NCI-H1436 (cell line): ENCODE data around the gene GGA1.

ENCODE experiments used
- DNase-seq: peaks from one replicate; lab custom pipeline; 2025; lab: John Stamatoyannopoulos, UW

The GGA1 gene, protein sequence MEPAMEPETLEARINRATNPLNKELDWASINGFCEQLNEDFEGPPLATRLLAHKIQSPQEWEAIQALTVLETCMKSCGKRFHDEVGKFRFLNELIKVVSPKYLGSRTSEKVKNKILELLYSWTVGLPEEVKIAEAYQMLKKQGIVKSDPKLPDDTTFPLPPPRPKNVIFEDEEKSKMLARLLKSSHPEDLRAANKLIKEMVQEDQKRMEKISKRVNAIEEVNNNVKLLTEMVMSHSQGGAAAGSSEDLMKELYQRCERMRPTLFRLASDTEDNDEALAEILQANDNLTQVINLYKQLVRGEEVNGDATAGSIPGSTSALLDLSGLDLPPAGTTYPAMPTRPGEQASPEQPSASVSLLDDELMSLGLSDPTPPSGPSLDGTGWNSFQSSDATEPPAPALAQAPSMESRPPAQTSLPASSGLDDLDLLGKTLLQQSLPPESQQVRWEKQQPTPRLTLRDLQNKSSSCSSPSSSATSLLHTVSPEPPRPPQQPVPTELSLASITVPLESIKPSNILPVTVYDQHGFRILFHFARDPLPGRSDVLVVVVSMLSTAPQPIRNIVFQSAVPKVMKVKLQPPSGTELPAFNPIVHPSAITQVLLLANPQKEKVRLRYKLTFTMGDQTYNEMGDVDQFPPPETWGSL

DNA sequence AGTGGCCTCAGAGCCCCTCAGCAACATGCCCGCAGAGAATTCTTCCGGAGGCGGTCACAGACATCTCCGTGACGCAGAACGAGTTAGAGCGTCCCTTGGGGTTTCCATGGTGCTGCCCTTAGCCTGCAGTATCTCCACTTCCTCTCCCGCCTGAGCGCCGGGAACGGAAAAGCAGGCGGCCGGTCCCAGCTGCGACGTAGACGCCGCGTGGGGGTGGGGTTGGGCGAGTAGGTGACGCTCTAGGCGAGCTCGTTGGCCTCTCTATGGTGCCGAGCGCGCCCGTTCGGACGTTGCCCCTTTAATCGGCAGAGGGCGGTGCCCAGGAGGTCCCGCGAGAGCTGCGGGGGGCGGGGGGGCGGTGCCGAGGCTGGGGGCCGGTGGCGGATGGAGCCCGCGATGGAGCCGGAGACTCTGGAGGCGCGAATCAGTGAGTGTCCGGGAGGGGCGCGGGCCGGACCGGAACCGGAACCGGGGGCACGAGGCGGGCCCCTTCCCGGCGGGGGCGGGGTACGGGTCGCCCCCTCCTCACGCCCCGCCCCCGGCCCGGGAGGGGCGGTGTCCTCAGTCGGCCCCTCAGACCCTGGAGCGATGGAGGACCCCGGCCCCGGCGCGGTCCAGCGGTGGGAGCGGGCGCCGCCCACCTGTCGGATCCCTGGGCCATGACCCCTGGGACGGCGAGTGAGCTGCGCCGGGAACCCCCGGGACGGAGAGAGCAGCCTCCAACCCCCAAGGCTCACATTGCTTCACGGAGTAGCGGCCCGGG lies at the start of gene GGA1:
Gene GGA1 (plus strand): TSS at position 358 of the 763 bp plus-strand sequence. CDS start 27 bp downstream, at position 385.
- peak; percentile 96 for DNase-seq

DNA sequence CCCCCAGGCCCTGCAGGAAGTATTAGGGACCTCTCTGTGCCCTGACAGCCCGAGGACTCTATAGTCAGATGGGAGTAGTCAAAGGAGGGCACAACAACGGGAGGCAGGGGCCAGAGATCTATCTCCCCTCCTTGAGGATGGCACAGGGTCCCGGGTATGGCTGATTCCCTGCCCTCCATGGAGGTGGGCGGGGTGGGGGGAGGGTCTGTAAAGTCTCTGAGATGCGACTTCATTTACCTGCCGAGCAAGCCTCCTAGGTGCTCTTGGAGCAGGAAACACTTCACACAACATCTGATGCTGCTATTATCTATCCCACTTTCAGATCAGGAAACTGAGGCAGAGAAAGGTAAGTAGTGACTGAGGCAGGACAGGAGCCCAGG lies 49.1 kb upstream of the GGA1 start:
- no peak for DNase-seq

DNA sequence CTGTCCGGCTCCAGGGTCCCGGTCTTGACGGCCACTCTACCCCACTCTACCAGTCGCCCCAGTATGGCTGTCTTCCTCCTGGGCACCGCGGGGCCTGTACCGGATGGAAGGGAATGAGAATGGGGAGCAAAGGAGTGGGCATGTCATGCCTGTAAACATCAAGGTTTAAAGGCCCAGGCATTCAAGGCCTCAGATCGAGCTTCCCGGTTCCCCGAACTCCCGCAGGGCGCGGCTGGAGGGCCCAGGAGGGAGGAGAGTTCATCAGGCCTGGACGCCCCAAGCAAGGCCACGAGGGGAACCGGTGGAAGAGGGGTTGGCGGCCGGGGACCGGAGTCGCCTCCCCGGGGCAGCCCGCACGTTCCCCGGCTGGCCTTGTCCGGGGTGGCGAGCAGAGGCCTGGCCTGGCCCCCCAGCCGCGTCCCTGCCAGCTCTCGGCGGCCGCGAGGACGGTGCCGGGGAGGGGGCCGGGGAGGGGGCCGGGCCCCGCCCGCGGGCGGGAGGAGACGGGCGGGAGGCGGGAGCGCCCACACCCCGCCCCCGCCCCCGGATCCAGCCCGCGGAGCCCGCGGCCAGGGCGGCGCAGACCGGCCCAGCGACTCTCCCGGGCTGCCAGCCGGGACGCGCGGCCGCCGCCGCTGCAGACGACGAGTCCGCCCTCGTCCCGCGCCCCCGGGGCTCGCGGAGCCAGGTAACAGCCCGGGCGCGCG lies 48.6 kb upstream of the GGA1 start, which contains the start of gene CDC42EP1:
Gene CDC42EP1 (plus strand): TSS at position 580 of the 707 bp plus-strand sequence. CDS start 5,870 bp downstream, outside the sequence.
- no peak for DNase-seq

DNA sequence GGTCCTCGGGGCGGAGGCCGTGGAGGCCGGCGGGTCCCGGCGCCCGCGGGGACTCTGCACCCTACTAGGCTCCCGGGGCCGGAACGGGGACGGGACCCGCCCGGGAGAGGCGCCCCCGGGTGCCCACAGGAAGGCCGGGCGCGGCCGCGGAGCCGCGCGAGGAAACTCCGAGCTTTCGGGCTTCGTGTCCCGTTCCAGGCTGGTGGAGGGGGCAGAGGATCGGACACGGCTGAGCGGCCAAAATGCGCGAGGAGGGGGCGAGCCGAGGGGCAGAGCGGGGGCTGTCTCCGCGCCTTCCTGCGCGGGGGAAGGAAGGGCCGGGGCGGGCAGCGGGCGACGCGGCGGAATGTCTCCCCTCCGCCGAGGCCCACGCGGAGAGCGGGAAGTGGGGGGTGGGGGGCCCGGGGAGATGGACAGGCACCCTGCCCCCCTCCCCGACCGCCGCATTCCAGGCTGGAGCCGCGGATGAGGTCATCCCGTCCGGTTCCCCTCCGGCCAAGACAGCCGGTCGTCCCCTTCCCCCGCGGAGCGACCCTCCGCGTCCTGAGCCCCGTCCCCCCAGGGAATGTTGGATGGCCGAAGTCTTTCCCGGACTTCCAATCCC lies 47.9 kb upstream of the GGA1 start:
- no peak for DNase-seq

DNA sequence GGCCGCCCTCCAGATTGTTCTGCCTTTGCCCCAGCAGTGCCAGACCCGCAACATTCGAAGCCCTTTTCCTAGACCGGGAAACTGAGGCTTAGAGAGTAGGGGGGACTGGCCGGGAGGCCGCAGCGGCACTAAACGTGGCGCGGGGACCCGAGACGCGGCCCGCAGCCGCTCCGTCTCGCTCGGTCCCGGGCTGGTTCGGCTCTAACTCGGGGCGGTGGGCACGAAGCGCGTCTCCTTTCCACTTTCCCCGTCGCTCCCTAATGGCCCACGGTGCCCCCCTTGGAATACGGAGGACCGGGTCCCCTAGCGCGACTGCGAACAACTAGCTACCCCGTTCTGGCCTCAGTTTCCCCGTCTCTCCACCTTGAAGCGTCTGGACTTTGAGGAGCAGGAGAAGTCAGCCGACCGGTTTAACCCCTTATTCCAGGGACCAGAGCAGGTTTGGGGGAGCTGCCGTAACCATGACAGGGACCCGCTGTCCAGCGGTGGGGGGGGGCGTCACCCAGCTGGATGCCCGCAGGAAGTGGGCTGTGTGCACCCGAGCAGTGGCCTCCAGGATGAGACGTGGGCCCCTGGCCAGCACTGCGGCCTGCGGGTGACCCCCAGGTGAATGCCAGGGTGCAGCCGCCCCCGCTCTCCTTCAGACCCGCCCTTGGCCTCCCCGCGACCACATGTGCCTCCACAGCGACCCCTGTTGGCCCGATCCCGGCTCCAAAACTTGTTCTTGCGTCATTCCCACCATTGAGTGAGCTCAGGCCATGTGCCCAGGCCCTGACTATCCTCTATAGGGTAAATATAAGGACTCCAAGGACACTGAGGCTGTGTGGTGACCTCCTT lies 47.2 kb upstream of the GGA1 start:
- peak; percentile 29 for DNase-seq

DNA sequence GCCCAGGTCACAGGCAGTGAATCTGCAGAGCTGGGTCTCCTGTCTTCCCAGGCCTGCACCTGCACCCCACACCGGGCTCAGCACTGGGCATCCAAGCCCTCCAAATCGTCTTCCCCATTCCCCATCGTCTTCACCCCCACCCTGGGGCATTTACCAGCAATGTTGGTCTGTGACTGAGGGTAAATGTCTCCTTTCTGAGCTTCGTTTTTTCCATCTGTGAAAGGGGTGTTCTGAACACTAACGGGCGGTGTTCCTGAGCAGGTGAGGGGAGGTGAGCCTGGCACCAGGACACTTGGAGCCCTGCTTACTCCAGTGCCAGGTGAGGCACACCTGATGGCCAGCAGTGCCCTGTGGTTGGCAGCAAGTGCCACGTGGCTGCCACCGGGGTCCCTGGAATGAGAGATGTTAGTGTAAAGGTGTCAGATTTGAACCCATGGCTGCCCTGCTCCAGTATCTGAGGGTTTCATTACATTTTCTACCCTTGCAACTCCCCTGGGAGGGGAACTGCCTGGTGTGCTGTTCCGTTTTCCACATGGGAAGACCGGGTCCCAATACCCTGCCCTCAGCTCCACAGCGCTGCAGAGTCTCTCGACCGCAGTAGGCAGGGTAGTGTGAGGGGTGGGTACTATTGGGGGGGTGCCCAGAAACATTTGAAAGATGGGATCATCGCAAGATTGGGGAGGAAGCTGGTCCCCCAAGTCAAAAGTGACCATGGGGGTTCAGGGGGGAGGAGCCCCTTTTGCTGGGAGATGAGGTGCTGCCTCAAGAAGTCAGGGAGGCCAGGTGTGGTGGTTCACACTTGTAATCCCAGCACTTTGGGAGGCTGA lies 46.4 kb upstream of the GGA1 start:
- no peak for DNase-seq

DNA sequence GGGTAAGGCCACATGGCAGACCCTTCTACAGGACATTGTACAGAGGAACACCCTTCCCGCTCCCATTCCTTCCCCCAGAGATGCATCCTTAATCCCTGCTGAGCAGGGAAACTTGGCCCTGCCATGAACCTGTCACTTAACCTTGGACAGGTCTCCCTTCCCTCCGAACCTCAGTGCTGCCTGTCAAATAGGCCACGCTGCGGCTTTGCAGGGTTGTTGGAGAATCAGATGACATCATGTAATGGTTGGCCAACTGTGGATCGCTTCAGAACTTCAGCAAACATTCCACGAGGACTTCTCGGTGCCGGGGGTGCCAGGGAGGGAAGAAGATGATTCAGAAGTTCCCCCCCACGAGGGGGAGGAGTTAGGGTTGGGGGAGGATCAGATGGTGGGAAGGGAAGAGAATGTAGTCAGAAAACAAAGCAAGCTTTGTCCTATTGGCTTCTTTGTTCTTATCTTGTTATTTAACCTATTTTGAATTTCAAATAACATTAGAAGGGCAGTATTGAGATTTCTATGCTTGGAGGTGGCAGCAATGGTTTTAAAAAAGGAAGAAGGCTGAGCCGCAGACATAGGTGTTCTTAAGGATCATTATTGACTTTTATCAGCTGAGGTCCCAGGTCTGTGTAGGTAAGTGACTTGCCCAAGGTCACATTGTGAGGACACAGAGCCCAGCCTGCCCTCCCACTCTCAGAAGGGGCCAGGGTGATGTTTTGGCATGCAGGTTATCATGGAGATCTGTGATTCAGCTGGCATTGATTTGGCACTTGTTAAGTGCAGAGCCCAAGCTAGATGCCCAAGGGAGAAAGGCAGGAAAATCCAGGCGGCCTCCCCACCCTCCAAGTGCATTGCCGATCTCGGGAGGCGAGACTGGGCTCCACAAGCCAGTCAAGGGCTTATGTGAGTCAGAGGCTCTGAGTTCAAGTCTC lies 45.2 kb upstream of the GGA1 start:
- DNase-seq = no peak

DNA sequence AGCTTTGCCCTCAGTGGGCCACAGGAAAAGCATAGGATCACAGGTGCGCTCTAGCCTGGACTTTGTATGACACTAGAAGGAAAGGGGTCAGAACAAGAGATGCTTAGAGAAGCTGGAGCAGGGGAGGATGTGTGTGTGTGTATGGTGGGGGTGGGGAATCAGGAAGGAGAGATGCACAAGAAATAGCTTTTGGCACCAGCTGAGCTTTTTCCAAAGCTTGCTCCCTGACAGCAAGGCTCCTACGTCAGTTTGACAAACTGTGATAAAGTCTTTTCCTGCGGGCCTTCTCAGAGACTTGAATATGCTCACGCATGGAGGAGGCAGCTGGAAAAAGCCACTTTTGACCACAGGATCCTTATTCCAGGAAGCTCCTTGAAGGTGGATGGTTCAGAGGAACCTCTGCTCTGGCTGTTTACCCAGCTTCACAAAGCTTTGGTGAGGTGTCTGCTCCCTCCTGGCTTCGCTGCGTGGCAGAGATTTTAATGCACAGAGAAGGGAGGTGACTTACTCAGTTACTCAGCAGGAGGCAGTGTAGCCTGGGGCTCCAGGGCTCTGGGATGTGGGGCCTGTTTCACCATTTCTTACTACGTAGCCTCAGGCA lies 44.4 kb upstream of the GGA1 start:
- DNase-seq = no peak

DNA sequence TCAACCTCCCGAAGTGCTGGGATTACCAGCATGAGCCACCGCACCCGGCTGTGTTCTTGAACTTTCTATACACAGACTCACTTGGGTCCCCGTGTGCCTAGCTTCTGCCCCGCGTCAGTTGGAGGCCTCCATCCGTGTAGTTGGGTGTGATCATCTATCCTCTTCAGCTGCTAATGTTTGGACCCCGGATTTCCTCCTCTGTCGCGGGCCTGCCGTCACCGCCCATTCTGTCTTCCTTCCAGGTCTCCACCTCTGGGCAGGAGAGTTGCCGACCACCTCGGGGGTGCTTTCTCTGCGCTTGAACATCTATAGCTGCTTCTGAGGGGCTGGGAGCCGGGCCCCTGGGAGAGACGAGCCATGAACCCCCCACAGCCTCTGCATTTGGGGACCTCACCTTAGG lies 42.8 kb upstream of the GGA1 start:
- no peak for DNase-seq

DNA sequence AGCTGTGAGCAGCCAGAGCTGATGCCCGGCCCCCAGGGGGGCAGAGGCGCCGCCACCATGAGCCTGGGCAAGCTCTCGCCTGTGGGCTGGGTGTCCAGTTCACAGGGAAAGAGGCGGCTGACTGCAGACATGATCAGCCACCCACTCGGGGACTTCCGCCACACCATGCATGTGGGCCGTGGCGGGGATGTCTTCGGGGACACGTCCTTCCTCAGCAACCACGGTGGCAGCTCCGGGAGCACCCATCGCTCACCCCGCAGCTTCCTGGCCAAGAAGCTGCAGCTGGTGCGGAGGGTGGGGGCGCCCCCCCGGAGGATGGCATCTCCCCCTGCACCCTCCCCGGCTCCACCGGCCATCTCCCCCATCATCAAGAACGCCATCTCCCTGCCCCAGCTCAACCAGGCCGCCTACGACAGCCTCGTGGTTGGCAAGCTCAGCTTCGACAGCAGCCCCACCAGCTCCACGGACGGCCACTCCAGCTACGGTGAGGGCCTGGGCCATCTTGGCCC lies 42.3 kb upstream of the GGA1 start:
- DNase-seq = no peak

DNA sequence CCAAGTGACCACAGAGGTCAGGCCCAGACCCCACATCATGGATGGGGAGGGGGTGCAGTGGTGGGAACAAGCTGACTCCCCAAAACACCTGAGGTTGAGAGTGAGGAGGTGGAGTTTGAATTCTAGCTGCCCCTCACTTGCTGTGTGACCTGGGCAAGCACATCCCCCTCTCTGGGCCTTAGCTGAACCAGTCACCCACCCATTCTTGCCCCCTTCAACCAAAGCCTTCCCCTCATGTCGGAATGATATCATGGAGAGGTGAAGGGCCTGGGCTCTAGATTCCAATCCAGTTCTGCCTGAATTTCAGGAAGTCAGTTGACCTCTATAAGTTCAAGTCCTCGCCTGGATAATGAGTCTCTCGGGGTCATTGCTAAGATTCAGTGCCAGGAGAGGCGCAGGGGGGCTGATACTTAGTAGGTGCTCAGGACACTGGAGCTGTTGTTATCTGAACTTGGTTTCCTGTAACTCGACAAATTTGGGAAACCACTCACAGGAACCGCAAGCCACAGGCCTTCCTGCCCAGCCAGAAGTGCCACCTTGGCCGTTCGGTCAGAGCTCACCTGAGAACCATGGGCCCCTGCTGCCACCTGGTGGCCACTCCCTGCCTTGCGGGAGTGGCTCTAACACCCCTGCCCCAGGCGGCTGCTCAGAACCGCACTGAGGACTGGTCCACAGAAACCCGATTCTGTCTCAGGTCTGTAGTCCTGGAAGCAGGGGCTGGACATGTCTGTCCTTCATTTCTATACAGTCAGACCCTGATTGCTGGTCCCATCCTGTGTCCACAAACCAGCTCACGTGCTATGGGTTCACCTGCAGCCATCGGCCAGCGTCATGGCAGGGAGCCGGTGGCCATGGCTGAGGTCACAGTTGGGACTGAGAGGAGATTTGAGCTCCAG lies 41.5 kb upstream of the GGA1 start:
- DNase-seq = peak; percentile 55

DNA sequence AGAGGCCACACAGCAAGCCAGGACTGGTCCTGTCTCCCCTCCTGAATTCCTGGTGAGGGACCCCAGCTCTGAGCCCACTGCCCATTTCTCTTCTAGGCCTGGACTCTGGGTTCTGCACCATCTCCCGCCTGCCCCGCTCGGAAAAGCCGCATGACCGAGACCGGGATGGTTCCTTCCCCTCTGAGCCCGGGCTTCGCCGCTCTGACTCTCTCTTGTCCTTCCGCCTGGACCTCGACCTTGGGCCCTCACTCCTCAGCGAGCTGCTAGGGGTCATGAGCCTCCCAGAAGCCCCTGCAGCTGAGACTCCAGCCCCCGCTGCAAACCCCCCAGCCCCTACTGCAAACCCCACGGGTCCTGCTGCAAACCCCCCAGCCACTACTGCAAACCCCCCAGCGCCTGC lies 40.6 kb upstream of the GGA1 start:
- DNase-seq = no peak

DNA sequence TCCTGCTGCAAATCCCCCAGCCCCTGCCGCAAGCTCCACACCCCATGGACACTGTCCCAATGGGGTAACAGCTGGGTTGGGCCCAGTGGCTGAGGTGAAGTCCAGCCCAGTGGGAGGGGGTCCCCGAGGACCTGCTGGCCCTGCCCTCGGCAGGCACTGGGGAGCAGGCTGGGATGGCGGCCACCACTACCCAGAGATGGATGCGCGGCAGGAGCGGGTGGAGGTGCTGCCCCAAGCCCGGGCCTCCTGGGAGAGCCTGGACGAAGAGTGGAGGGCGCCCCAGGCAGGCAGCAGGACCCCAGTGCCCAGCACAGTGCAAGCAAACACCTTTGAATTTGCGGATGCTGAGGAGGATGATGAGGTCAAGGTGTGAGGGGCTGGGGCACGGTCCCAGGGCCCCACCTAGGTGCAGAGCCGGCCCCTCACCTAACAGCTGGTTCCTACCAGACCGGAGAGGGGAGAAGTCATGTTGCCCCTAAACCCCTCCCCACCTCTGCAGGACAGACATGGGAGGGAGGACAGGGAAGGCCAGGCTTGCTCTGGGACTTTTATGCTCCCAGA lies 40.1 kb upstream of the GGA1 start:
- no peak for DNase-seq

DNA sequence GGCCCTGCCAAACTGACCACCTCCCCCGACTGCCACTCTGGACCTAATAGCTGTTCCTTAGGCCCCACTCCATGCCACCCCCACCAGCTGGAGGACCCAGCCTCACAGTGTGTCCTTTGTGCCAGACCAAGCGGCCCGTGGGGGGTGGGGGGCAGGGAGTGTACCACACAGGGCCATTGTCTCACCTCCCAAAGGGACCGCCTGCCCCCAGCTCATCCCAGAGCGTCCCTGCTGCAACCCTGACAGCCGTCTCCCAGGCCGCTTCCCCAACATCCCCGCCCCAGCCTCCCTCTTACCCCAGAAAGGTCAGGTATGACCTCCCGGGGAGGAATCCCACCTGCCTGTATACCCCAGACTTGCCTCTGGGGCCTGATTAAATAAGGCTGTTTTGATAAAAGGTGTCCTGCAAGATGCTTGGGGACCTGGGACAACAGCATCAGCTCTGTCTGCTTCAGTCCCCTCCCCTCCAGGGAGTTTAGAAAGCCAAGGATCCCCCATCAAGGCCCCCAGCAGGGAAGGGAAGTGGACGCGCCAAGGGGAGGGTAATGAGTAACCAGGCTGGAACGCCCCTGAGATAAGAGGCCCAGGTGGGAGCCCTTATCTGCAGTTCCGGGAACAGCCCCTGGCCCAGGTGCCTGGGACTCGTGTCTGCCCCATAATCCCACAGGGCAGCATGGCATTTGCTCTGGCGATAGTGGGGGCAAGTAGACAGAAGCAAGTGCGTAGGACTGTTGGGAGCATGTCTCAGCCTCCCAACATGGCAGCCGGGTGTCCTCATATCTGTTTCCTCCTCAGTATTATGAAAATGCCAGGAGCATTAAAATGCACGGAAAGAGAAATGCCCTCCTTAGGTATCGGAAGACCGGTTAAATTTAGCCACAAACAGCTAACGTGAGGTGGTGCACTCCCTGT lies 39.4 kb upstream of the GGA1 start:
- no peak for DNase-seq

DNA sequence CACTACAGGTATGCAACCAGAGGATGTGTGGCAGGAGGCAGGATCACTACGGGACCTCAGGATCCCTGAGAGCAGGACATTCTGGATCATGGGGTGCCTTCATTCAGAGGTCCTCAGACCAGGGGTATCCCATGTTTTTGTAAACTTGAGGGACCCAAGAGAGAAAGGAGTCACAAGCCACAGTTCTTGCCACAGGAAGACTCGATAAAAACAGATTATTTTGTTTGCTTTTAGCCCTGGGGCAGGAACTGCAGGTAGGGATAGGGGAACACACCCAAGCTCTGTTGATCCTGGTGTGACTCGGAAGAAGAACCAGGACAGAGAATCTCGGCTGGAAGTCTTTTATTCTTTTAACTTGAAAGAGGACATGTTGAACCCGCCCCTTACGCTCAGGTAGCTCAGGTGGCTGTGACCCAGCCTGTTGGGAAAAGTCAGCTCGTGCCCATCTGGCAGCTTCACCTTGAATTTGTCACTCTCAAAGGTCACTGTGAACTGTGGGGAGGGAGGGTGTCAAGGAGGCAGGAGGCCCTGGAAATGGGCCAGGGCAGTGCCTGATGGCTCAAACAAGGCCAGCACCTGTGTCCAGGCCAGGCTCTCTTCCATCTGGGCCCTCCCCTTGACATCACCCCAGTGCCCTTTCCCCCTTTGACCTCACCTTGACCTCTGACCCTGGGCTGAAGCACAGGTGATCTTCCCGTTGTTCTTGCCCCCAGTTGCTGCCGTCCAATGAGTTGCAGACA lies 38.5 kb upstream of the GGA1 start:
- DNase-seq = no peak
